CD14-positive monocyte (primary cell): ENCODE measurements around the gene CDH23. TPM values are rescaled to one million over a fixed set of nuclear protein-coding genes. Genes with fewer than 3 reads are reported as not detected.

ENCODE experiments used
- DNase-seq, 3 donors: peaks; one replicate each; pipeline ENCODE4 v3.0.0-alpha.2; 2011 to 2022
- H2AFZ ChIP-seq: 2 replicates; pipeline ENCODE4 v1.6.0; 2012; ENCODE audit warnings: mild to moderate bottlenecking, low read depth, low read length, inconsistent platforms; ENCODE audit not compliant: insufficient read depth, poor library complexity, severe bottlenecking
- H3K27ac ChIP-seq, 2 donors: 1 replicate in 1 of 2; 2 replicates in 1 of 2; pipeline ENCODE4 v1.5.1; 2012 to 2013; ENCODE audit warnings: low read length in 2 of 2, control low read depth in 1 of 2, inconsistent platforms in 1 of 2, low read depth in 1 of 2, mild to moderate bottlenecking in 1 of 2
- H3K27me3 ChIP-seq, 2 donors: one replicate each; pipeline versions ENCODE4 v1.6.0 to v1.6.1; 2011 to 2013; ENCODE audit warnings: low read length in 2 of 2; ENCODE audit not compliant: control insufficient read depth in 2 of 2, insufficient read depth in 2 of 2
- H3K36me3 ChIP-seq, 2 donors: replicated peaks in 1 of 2; 1 replicate in 1 of 2; 2 replicates in 1 of 2; pipeline versions ENCODE4 v1.5.1 to v1.6.1; 2012 to 2013; ENCODE audit warnings: low read length in 2 of 2, control low read depth in 1 of 2, inconsistent platforms in 1 of 2, mild to moderate bottlenecking in 1 of 2; ENCODE audit not compliant: insufficient read depth in 2 of 2, control insufficient read depth in 1 of 2
- H3K4me1 ChIP-seq, 2 donors: 1 replicate in 1 of 2; 2 replicates in 1 of 2; pipeline versions ENCODE4 v1.5.1 to v1.6.1; 2012 to 2013; ENCODE audit warnings: low read length in 2 of 2, control low read depth in 1 of 2, inconsistent platforms in 1 of 2, mild to moderate bottlenecking in 1 of 2, moderate library complexity in 1 of 2; ENCODE audit not compliant: insufficient read depth in 2 of 2, control insufficient read depth in 1 of 2
- H3K4me2 ChIP-seq: replicated peaks from 2 replicates; pipeline ENCODE3; 2012; ENCODE audit warnings: low read length, moderate library complexity, mild to moderate bottlenecking; ENCODE audit not compliant: poor library complexity, severe bottlenecking; ENCODE audit errors: extremely low read depth
- H3K4me3 ChIP-seq, 3 experiments: fragments of 200-600 bp in 1 of 3; sonication (generic) in 1 of 3; replicated peaks in 1 of 3; 1 replicate in 2 of 3; 2 replicates in 1 of 3; pipeline ENCODE4 v1.5.1; 2011 to 2013; ENCODE audit warnings: low read length in 3 of 3, mild to moderate bottlenecking in 3 of 3, control low read depth in 2 of 3, low read depth in 2 of 3, inconsistent platforms in 1 of 3, moderate library complexity in 1 of 3
- H3K79me2 ChIP-seq: 2 replicates; pipeline ENCODE4 v1.6.0; 2012; ENCODE audit warnings: mild to moderate bottlenecking, control low read depth, inconsistent platforms, low read length, moderate library complexity; ENCODE audit not compliant: insufficient read depth
- H3K9ac ChIP-seq: 2 replicates; pipeline ENCODE4 v1.6.0; 2017; ENCODE audit warnings: low read length, mild to moderate bottlenecking; ENCODE audit not compliant: insufficient read depth, poor library complexity, severe bottlenecking
- H3K9me3 ChIP-seq, 2 donors: replicated peaks in 1 of 2; 1 replicate in 1 of 2; 2 replicates in 1 of 2; pipeline versions ENCODE4 v1.5.1 to v1.6.1; 2012 to 2013; ENCODE audit warnings: low read length in 2 of 2, control low read depth in 1 of 2; ENCODE audit not compliant: control insufficient read depth in 1 of 2, insufficient read depth in 1 of 2
- H4K20me1 ChIP-seq: 2 replicates; pipeline ENCODE4 v1.6.0; 2012; ENCODE audit warnings: mild to moderate bottlenecking, low read length, control low read depth, moderate library complexity; ENCODE audit not compliant: insufficient read depth
- H3K27ac Mint-ChIP-seq, 7 donors: one replicate each; pipeline ENCODE4 v1.8.0; 2020; ENCODE audit warnings: mild to moderate bottlenecking in 7 of 7, mixed read lengths in 7 of 7, moderate library complexity in 6 of 7, inconsistent platforms in 2 of 7
- H3K27me3 Mint-ChIP-seq, 3 donors: one replicate each; pipeline ENCODE4 v1.8.0; 2021 to 2022; ENCODE audit warnings: low read depth in 3 of 3, mild to moderate bottlenecking in 3 of 3, mixed read lengths in 3 of 3, moderate library complexity in 3 of 3, inconsistent platforms in 1 of 3
- H3K36me3 Mint-ChIP-seq, 2 donors: one replicate each; pipeline ENCODE4 v1.8.0; 2020; ENCODE audit warnings: mixed read lengths in 2 of 2, inconsistent platforms in 1 of 2, mild to moderate bottlenecking in 1 of 2
- H3K4me1 Mint-ChIP-seq: one replicate; pipeline ENCODE4 v1.8.0; 2020; ENCODE audit warnings: mild to moderate bottlenecking, mixed read lengths
- H3K4me3 Mint-ChIP-seq, 2 donors: one replicate each; pipeline ENCODE4 v1.8.0; 2020; ENCODE audit warnings: mild to moderate bottlenecking in 2 of 2, mixed read lengths in 2 of 2, moderate library complexity in 1 of 2
- H3K9me3 Mint-ChIP-seq, 7 donors: one replicate each; pipeline ENCODE4 v1.8.0; 2020 to 2022; ENCODE audit warnings: mixed read lengths in 7 of 7, mild to moderate bottlenecking in 6 of 7, moderate library complexity in 6 of 7, inconsistent platforms in 2 of 7
- CTCF ChIP-seq: fragments of 200-600 bp; IDR thresholded peaks from one replicate; pipeline ENCODE4 v1.8.0; 2022; ENCODE audit warnings: antibody characterized with exemption, mild to moderate bottlenecking
- WGBS: methylation state at CpG from one replicate; pipeline ENCODE4 v1.1.5; 2013; ENCODE audit warnings: missing lambda C conversion rate; ENCODE audit not compliant: insufficient coverage; 5-methylcytosine and 5-hydroxymethylcytosine counted together
- intact Hi-C, 2 donors: fragments of 100-400 bp; cut with micrococcal nuclease; formaldehyde crosslinking; loops; one replicate each; pipeline versions ENCODE4 v1.15.0 to v1.15.1; 2023
- polyA plus RNA-seq, 3 donors: library from polyadenylated mRNA; depleted of rRNA in 1 of 3; unstranded in 2 of 3; stranded (reverse) in 1 of 3; fragments of 300-500 nt in 2 of 3; fragments of >200 nt in 1 of 3; fragmentation: Illumina TruSeq in 2 of 3; gene quantifications; 1 replicate in 2 of 3; 2 replicates in 1 of 3; pipeline ENCODE4 v1.2.3, GENCODE V29; 2012 to 2021

Gene CDH23
- polyA plus RNA-seq, 3 donors, result 8.2 to 36.2 (median 10.5) TPM

GRCh38 chr10:71517298-71518169, 120.8 kb downstream of the CDH23 start:
- Histone ChIP-seq H2AFZ (no peak overlapping the region), H3K4me1 (no peaks in the 10 kb centered on the region), H3K27me3 (no peaks in the 10 kb centered on the region), H3K9me3 (no peaks in the 10 kb centered on the region), H3K4me2 (no peak overlapping the region), H4K20me1 (no peaks in the 10 kb centered on the region), H3K27ac (no peak overlapping the region), H3K79me2 (no peaks in the 10 kb centered on the region), H3K4me3 (no peak overlapping the region), H3K9ac (no peak overlapping the region), H3K36me3 (no peaks in the 10 kb centered on the region)
- Mint-ChIP-seq H3K36me3 (no peaks in the 10 kb centered on the region), H3K4me3 (no peak overlapping the region), H3K9me3 (no peaks in the 10 kb centered on the region), H3K4me1 (no peaks in the 10 kb centered on the region), H3K27ac (no peak overlapping the region), H3K27me3 (peaks cover 0 to 6% (median 2%) of the 10 kb centered on the region in 3 donors)
- no peak for DNase-seq
- TF ChIP-seq CTCF, result no peak
- intact Hi-C loops, result no loop called here
- WGBS, result 98% methylated on average over 11 of the region's 18 CpGs

DNA sequence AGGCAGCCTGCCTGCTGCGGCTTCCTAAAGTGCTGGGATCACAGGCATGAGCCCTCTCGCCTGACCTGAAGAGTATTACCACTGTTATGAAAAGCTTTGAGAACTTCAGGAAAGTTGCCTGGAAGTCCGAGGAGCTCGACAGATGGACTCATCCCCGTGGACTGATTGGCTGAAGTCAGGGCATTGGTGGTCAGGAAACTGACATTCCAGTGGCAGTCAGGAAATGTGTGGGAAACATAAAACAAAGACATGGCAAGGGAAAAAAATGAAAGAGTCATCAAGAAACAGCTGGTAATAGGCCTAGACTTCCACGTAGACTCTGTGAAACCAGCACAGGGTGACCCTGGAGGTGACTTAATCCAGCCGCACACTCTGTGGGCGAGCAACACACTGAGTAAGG, 123.3 kb downstream of the CDH23 start:
- Histone ChIP-seq H3K79me2 (no peaks in the 10 kb centered on the region), H3K9me3 (no peaks in the 10 kb centered on the region), H3K36me3 (no peaks in the 10 kb centered on the region), H2AFZ (no peak overlapping the region), H3K9ac (no peak overlapping the region), H4K20me1 (no peaks in the 10 kb centered on the region), H3K27ac (no peak overlapping the region), H3K4me3 (no peak overlapping the region), H3K4me2 (no peak overlapping the region), H3K4me1 (no peaks in the 10 kb centered on the region), H3K27me3 (peaks cover 0 to 3% of the 10 kb centered on the region in 2 donors)
- DNase-seq, result no peak
- Mint-ChIP-seq H3K27me3 (peaks cover 8 to 13% (median 12%) of the 10 kb centered on the region in 3 donors), H3K4me1 (no peaks in the 10 kb centered on the region), H3K4me3 (no peak overlapping the region), H3K27ac (no peak overlapping the region), H3K36me3 (no peaks in the 10 kb centered on the region), H3K9me3 (peaks cover 0 to 2% (median 0%) of the 10 kb centered on the region in 7 donors)
- WGBS, result 91% methylated on average over 8 of the region's 8 CpGs
- TF ChIP-seq CTCF, result no peak
- intact Hi-C loops, result no loop called here
